ENCODE data around the gene C12orf57.

C12orf57 gene

DNA sequence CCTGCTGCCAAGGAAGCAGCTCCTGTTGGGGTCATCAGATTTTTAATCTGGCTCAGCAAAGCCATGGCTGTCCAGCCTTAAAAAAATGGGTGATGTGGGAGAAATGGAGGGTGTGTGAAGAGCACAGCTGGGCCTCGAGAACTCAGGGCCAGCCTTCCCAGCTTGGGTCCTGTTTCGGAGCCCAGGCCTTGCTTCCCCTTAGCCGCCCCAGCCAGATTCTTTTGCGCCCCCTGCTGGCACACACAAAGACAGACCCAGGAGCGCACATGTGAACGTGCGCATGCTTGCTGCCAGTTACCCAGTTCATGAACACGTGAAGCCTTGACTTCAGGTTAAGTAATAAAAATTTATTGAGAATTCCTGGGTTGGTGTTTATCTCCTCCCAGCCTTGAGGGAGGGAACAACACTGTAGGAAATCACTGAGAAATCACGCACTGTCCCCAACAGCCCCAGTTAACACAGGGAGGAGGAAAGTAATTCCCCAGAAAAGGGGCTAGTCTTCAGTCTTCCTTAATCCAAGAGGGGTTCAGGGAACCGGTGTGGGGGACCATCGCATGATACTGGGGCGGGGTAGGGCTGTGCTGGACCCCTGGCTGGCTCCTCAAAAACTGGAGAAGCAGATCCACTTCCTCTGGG lies 21.3 kb downstream of the C12orf57 start:
- Mint-ChIP-seq H3K27me3 (no peaks in the 10 kb centered on the region), H3K4me1 (ENCODE audit: low read depth) (peaks cover 79% of the 10 kb centered on the region), H3K4me3 (no peak overlapping the region), H3K9me3 (no peaks in the 10 kb centered on the region), H3K27ac (peak overlapping the region; percentile 93), H3K36me3 (ENCODE audit: low read depth) (peaks cover 72% of the 10 kb centered on the region)
- intact Hi-C loops (cut with micrococcal nuclease) = loop anchor here (1.0 kb wide), 2 partner anchors 21 to 53 kb away; partner anchors contain the start of genes C12orf57 and LPCAT3

DNA sequence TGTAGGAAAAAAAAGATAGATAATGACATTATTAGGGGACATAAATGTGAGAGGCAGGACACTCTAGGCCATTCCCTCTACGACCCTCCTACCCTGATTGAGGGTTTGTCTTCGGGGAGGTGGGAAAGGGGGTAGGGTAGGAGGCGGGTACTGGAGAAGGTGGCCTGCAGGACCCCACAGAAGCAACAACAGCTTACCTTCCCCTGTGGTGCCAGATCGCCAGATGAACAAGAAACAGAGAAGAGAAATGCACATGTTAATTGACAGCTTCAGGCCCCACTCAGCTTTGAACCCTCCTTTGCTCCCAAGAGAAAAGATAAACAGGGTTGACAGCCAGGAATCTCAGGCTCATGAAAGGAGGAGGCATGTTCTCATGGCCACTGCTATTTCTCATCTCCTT lies 21.9 kb downstream of the C12orf57 start:
- peaks cover 73% of the 10 kb centered on the region for H3K4me1 Mint-ChIP-seq (ENCODE audit: low read depth)
- H3K9me3 Mint-ChIP-seq = no peaks in the 10 kb centered on the region
- intact Hi-C loops (cut with micrococcal nuclease) = loop anchor here (1.0 kb wide), 2 partner anchors 21 to 53 kb away; partner anchors contain the start of genes C12orf57 and LPCAT3
- H3K4me3 Mint-ChIP-seq = no peak overlapping the region
- no peaks in the 10 kb centered on the region for H3K27me3 Mint-ChIP-seq
- peaks cover 72% of the 10 kb centered on the region for H3K36me3 Mint-ChIP-seq (ENCODE audit: low read depth)
- peak overlapping the region; percentile 93 for H3K27ac Mint-ChIP-seq

GRCh38 chr12:6966351-6966750 lies 22.5 kb downstream of the C12orf57 start:
- peaks cover 70% of the 10 kb centered on the region for H3K36me3 Mint-ChIP-seq (ENCODE audit: low read depth)
- intact Hi-C loops (cut with micrococcal nuclease) = no loop called here
- H3K9me3 Mint-ChIP-seq = no peaks in the 10 kb centered on the region
- H3K4me3 Mint-ChIP-seq = no peak overlapping the region
- no peaks in the 10 kb centered on the region for H3K27me3 Mint-ChIP-seq
- peaks cover 67% of the 10 kb centered on the region for H3K4me1 Mint-ChIP-seq (ENCODE audit: low read depth)
- H3K27ac Mint-ChIP-seq = no peak overlapping the region

DNA sequence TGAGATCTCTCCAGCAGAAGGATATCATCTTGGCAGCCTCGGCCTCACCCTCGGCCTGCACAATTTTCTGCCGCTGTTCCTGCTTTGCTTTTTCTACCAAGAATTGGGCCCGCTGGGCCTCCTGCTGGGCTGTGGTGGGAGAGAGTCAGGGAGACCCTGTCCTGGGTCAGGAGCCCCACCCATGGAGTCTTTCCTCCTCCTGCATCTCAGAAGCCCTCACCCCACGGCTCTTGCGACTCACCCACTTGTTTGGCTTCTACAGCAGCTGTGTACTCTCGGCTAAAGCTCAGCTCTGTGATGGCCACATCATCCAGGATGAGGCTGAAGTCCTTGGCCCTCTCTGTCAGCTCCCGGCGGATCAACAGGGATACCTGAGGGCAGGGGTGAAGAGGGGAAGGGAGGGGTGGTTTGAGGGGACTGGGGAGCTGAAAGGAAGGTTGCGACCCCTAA lies 23.9 kb downstream of the C12orf57 start:
- intact Hi-C loops (cut with micrococcal nuclease) = no loop called here
- Mint-ChIP-seq H3K4me3 (no peak overlapping the region), H3K4me1 (ENCODE audit: low read depth) (peaks cover 64% of the 10 kb centered on the region), H3K36me3 (ENCODE audit: low read depth) (peaks cover 67% of the 10 kb centered on the region), H3K27me3 (no peaks in the 10 kb centered on the region), H3K9me3 (no peaks in the 10 kb centered on the region), H3K27ac (no peak overlapping the region)

DNA sequence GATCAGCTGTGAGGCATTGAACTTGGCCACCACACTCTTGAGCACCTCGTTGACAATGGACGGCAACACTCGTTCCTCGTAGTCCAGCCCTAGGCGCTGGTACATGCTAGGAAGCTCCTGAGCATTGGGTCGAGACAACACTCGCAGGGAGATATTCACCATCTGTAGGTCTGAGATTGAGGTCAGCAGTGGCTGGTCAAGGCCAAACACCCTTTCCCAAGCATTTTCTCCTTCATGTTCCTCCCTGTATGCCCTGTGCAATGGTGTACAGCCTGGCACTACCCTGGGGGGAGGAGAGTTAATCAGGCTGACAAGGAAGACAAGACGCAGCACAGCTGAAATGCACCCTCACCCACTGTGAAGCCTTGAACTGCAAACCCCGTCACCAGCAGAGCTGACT lies 24.6 kb downstream of the C12orf57 start:
- Mint-ChIP-seq H3K27ac (peak overlapping the region; percentile 87), H3K4me3 (no peak overlapping the region), H3K9me3 (no peaks in the 10 kb centered on the region), H3K4me1 (ENCODE audit: low read depth) (peaks cover 64% of the 10 kb centered on the region), H3K36me3 (ENCODE audit: low read depth) (peaks cover 74% of the 10 kb centered on the region), H3K27me3 (no peaks in the 10 kb centered on the region)
- intact Hi-C loops (cut with micrococcal nuclease) = no loop called here

GRCh38 chr12:6970096-6970527 lies 26.3 kb downstream of the C12orf57 start:
- Mint-ChIP-seq H3K36me3 (ENCODE audit: low read depth) (peaks cover 86% of the 10 kb centered on the region), H3K27ac (peak overlapping the region; percentile 87), H3K27me3 (no peaks in the 10 kb centered on the region), H3K9me3 (no peaks in the 10 kb centered on the region), H3K4me3 (peak overlapping the region; percentile 100), H3K4me1 (ENCODE audit: low read depth) (peaks cover 50% of the 10 kb centered on the region)
- intact Hi-C loops (cut with micrococcal nuclease) = loop anchor here (1.0 kb wide), 1 partner anchor 48 kb away; the partner anchor contains the start of gene LPCAT3

- no peaks in the 10 kb centered on the region for H3K27me3 Mint-ChIP-seq
- no peak overlapping the region for H3K4me3 Mint-ChIP-seq
- intact Hi-C loops (cut with micrococcal nuclease) = no loop called here
- no peak overlapping the region for H3K27ac Mint-ChIP-seq
- peaks cover 86% of the 10 kb centered on the region for H3K36me3 Mint-ChIP-seq (ENCODE audit: low read depth)
- H3K4me1 Mint-ChIP-seq (ENCODE audit: low read depth) = peaks cover 38% of the 10 kb centered on the region
- no peaks in the 10 kb centered on the region for H3K9me3 Mint-ChIP-seq
Observed at GRCh38 chr12:6974180-6974579, 30.4 kb downstream of the C12orf57 start.

DNA sequence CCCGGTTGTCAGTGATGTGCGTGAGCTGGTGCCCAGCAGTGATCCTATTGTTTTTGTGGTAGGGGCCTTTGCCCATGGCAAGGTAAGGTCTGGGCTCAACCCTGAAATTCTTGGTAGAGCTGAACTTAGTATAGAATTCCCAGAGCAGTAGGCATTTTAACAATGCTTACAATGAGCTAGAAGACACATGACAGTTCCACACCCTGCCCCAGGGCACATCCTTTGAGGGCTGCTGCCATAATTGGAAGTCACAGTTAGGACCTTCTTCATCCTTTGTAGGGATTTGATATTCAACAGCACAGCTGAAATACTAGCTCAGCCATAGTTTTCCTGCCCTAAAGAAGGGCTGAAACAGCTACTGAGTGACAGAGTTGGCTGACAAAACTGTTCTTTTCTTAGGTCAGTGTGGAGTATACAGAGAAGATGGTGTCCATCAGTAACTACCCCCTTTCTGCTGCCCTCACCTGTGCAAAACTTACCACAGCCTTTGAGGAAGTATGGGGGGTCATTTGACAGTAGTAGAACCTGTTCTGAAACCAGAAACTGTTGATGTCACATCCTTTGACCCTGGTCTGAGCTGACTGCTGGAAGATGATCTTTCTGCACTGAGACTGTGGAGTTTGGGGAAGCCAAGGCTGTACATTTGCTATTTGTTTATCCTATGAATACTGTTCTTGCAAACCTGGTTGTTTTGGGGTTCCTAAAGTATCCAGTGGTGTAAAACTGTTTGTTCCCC lies 31.6 kb downstream of the C12orf57 start:
- H3K9me3 Mint-ChIP-seq = no peaks in the 10 kb centered on the region
- H3K27ac Mint-ChIP-seq = no peak overlapping the region
- H3K27me3 Mint-ChIP-seq = no peaks in the 10 kb centered on the region
- no peak overlapping the region for H3K4me3 Mint-ChIP-seq
- H3K36me3 Mint-ChIP-seq (ENCODE audit: low read depth) = peaks cover 88% of the 10 kb centered on the region
- intact Hi-C loops (cut with micrococcal nuclease) = no loop called here
- peaks cover 29% of the 10 kb centered on the region for H3K4me1 Mint-ChIP-seq (ENCODE audit: low read depth)

- H3K4me3 Mint-ChIP-seq = no peak overlapping the region
- H3K27me3 Mint-ChIP-seq = no peaks in the 10 kb centered on the region
- no peaks in the 10 kb centered on the region for H3K9me3 Mint-ChIP-seq
- no peak overlapping the region for H3K27ac Mint-ChIP-seq
- intact Hi-C loops (cut with micrococcal nuclease) = no loop called here
- peaks cover 100% of the 10 kb centered on the region for H3K36me3 Mint-ChIP-seq (ENCODE audit: low read depth)
- H3K4me1 Mint-ChIP-seq (ENCODE audit: low read depth) = peaks cover 19% of the 10 kb centered on the region
Observed at GRCh38 chr12:6977653-6978052, 33.8 kb downstream of the C12orf57 start.

- no peaks in the 10 kb centered on the region for H3K27me3 Mint-ChIP-seq
- no peak overlapping the region for H3K27ac Mint-ChIP-seq
- no peaks in the 10 kb centered on the region for H3K9me3 Mint-ChIP-seq
- H3K36me3 Mint-ChIP-seq (ENCODE audit: low read depth) = peaks cover 100% of the 10 kb centered on the region
- H3K4me1 Mint-ChIP-seq (ENCODE audit: low read depth) = peaks cover 13% of the 10 kb centered on the region
- no peak overlapping the region for H3K4me3 Mint-ChIP-seq
- intact Hi-C loops (cut with micrococcal nuclease) = no loop called here
Observed at GRCh38 chr12:6978188-6978587, 34.4 kb downstream of the C12orf57 start.

GRCh38 chr12:6978611-6979011 lies 34.8 kb downstream of the C12orf57 start:
- Mint-ChIP-seq H3K9me3 (no peaks in the 10 kb centered on the region), H3K4me3 (no peak overlapping the region), H3K36me3 (ENCODE audit: low read depth) (peaks cover 100% of the 10 kb centered on the region), H3K4me1 (ENCODE audit: low read depth) (peaks cover 9% of the 10 kb centered on the region), H3K27ac (no peak overlapping the region), H3K27me3 (no peaks in the 10 kb centered on the region)
- intact Hi-C loops (cut with micrococcal nuclease) = no loop called here

DNA sequence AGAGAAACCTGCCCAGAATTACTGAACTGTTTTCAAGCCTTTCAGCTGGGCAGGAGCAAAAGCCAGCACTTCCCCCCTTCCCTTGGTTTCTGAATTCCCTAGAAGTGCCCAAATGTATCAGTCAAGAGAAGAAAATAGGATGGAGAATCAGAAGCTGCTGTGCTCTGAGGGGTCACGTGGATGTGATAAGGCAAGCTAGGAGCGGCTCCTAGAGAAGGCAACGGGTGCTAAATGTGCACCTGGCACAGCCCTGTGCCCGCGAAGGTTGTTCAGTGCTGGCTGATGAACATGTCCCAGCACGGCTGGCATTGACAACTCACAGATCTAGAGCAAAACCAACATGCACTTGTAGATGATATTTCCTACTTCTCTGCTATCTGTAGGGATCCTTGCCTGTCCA lies 35.2 kb downstream of the C12orf57 start:
- Mint-ChIP-seq H3K27ac (no peak overlapping the region), H3K36me3 (ENCODE audit: low read depth) (peaks cover 97% of the 10 kb centered on the region), H3K4me1 (ENCODE audit: low read depth) (peaks cover 9% of the 10 kb centered on the region), H3K9me3 (no peaks in the 10 kb centered on the region), H3K27me3 (no peaks in the 10 kb centered on the region), H3K4me3 (no peak overlapping the region)
- intact Hi-C loops (cut with micrococcal nuclease) = no loop called here

DNA sequence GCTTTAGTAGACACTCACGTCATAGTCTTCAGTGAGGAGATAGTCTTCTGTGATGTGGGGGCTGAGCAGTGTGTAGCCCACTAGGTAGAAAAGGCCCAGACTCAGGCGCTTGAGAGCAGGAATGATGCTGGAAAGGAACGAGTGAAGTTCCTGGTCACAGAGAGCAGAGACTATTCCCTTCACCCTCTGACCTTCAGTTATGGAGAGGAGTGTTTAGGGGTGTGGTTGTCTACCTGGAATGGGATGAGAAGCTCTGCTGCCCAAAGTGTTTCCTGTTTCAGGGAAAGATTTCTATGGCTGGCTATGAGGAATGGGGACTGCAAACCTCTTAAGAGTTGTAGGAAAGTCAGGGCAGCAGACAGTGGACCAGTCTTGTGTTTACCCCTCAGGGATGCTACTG lies 35.6 kb downstream of the C12orf57 start:
- H3K4me1 Mint-ChIP-seq (ENCODE audit: low read depth) = peaks cover 9% of the 10 kb centered on the region
- no peaks in the 10 kb centered on the region for H3K9me3 Mint-ChIP-seq
- no peaks in the 10 kb centered on the region for H3K27me3 Mint-ChIP-seq
- intact Hi-C loops (cut with micrococcal nuclease) = no loop called here
- no peak overlapping the region for H3K4me3 Mint-ChIP-seq
- H3K27ac Mint-ChIP-seq = no peak overlapping the region
- peaks cover 93% of the 10 kb centered on the region for H3K36me3 Mint-ChIP-seq (ENCODE audit: low read depth)

GRCh38 chr12:6980075-6980474 lies 36.3 kb downstream of the C12orf57 start:
- H3K27me3 Mint-ChIP-seq = no peaks in the 10 kb centered on the region
- H3K27ac Mint-ChIP-seq = no peak overlapping the region
- peaks cover 9% of the 10 kb centered on the region for H3K4me1 Mint-ChIP-seq (ENCODE audit: low read depth)
- peaks cover 87% of the 10 kb centered on the region for H3K36me3 Mint-ChIP-seq (ENCODE audit: low read depth)
- H3K4me3 Mint-ChIP-seq = no peak overlapping the region
- no peaks in the 10 kb centered on the region for H3K9me3 Mint-ChIP-seq
- intact Hi-C loops (cut with micrococcal nuclease) = no loop called here
